Measurements from ENCODE around the gene SCGB2A2. TPM values are rescaled to one million over a fixed set of nuclear protein-coding genes. Genes with fewer than 3 reads are reported as not detected.
A peak's percentile ranks its signal among the peaks of the same experiment; 100 is the strongest.

The SCGB2A2 gene
- total RNA-seq = not detected
- long read RNA-seq = 0 reads

- ATAC-seq (ENCODE audit: poor library complexity) = no peak
- intact Hi-C loops (cut with DNase I) = no loop called here
- no peak for DNase-seq
Observed at GRCh38 chr11:62269654-62270278, at the start of gene SCGB2A2. Gene SCGB2A2, plus strand, starts transcription at chr11:62270158. Its CDS starts 59 bp downstream, at chr11:62270217.

- no peak for ATAC-seq (ENCODE audit: poor library complexity)
Observed at GRCh38 chr11:62221498-62221897, 48.5 kb upstream of the SCGB2A2 start.

DNA sequence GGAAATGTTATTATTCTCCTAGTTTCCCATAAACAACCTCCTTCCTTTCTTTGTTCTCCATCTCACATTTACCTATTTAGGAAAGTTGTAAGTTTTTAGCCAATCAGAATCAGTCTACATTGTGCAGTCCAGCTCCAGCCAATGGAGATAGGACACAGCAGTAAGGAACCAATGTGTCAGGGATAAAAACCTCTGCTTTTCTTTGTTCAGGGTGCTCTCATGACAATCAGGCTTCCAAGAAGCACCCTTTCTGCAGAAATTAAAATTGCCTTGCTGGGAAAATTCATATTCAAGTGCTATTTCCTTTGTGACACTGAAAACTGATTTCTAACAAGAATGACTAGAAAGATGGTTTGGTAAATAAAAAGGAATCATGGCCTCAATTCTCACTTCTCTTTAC, 46.9 kb upstream of the SCGB2A2 start:
- intact Hi-C loops (cut with DNase I) = no loop called here
- ATAC-seq (ENCODE audit: poor library complexity) (no peak), DNase-seq (no peak)

More at GRCh38 chr11:62221498-62221897, 48.5 kb upstream of the SCGB2A2 start:
- no peak for DNase-seq
- intact Hi-C loops (cut with DNase I) = no loop called here

- intact Hi-C loops (cut with DNase I) = no loop called here
Observed at GRCh38 chr11:62233730-62234129, 36.2 kb upstream of the SCGB2A2 start.

GRCh38 chr11:62236187-62236586, 33.8 kb upstream of the SCGB2A2 start:
- DNase-seq (no peak), ATAC-seq (ENCODE audit: poor library complexity) (no peak)
- intact Hi-C loops (cut with DNase I) = no loop called here

More at GRCh38 chr11:62233730-62234129, 36.2 kb upstream of the SCGB2A2 start:
- ATAC-seq (ENCODE audit: poor library complexity) (no peak), DNase-seq (no peak)

- no peak for DNase-seq
- ATAC-seq (ENCODE audit: poor library complexity) = no peak
- intact Hi-C loops (cut with DNase I) = no loop called here
Observed at GRCh38 chr11:62237499-62237898, 32.5 kb upstream of the SCGB2A2 start.

DNA sequence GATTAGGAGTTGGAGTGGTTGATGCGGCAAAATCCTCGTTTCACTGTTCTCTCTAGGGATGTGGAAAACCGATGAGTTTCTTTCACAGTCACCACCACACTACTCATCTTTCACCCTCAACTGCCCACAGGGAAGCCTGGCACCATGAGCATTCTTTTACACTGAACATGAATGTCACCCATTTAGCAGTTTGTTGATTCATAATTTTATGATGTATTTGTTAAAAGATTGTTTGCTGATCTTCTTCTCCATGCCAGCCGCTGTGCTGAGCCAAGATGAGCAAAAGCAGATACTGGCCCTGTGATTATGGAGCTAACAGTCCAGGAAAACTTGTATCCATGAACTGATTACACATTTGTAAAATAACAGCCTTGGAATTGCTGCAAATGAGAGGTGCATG, 31.8 kb upstream of the SCGB2A2 start:
- intact Hi-C loops (cut with DNase I) = no loop called here
- ATAC-seq (ENCODE audit: poor library complexity) = no peak
- DNase-seq = no peak

DNA sequence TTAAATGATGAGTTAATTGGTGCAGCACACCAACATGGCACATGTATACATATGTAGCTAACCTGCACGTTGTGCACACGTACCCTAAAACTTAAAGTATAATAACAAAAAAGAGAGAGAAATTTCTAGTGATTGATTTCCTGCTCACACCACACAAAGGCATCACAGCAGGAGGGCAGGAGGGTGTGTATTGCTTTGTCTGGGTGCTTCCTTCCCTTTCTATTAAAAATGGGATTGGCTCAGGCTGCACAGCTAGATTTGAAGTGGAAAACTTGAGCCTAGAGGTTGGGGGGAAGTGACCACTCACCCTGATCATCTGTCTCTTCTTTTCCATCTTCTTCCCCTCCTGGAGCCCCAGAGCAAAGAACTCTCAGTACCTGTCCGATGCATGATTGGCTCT, 28.9 kb upstream of the SCGB2A2 start:
- intact Hi-C loops (cut with DNase I) = no loop called here
- ATAC-seq (ENCODE audit: poor library complexity) = no peak
- DNase-seq = no peak

- ATAC-seq (ENCODE audit: poor library complexity) = peak; percentile 99
Observed at GRCh38 chr11:62242021-62242420, 27.9 kb upstream of the SCGB2A2 start, which contains the start of gene SCGB1D2. Gene SCGB1D2, plus strand, starts transcription at chr11:62242239. Its CDS starts 69 bp downstream, at chr11:62242308.

GRCh38 chr11:62245271-62245753, 24.6 kb upstream of the SCGB2A2 start:
- no peak for DNase-seq
- ATAC-seq (ENCODE audit: poor library complexity) = no peak
- intact Hi-C loops (cut with DNase I) = no loop called here

More at GRCh38 chr11:62242021-62242420, 27.9 kb upstream of the SCGB2A2 start, which contains the start of gene SCGB1D2:
- intact Hi-C loops (cut with DNase I) = no loop called here
- DNase-seq = peak; percentile 78

- ATAC-seq (ENCODE audit: poor library complexity) = no peak
- intact Hi-C loops (cut with DNase I) = no loop called here
- DNase-seq = no peak
Observed at GRCh38 chr11:62251698-62252097, 18.3 kb upstream of the SCGB2A2 start.

GRCh38 chr11:62253999-62254542, 15.9 kb upstream of the SCGB2A2 start:
- no peak for DNase-seq
- intact Hi-C loops (cut with DNase I) = no loop called here
- ATAC-seq (ENCODE audit: poor library complexity) = no peak

DNA sequence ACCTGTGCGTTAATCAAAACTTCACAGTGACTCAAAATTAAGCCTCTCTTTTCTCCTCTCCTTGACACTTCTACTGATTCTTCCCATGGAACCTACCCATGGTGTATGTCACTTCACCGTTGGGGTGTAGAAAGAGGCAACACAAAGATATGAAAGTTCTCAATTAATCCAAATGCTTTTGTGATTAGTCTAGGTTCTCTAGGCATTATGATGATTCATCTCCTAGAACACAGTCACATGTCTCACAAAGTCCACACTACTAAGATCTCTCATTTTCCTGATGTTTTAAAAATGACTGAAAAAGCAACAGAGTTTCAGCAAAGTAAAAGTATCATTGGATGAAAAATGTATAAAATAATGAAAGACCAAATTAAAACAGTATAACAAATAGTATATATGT, 13.7 kb upstream of the SCGB2A2 start:
- DNase-seq (no peak), ATAC-seq (ENCODE audit: poor library complexity) (no peak)
- intact Hi-C loops (cut with DNase I) = no loop called here

- no peak for DNase-seq
- intact Hi-C loops (cut with DNase I) = no loop called here
- ATAC-seq (ENCODE audit: poor library complexity) = no peak
Observed at GRCh38 chr11:62260261-62260953, 9.6 kb upstream of the SCGB2A2 start.

- ATAC-seq (ENCODE audit: poor library complexity) = no peak
Observed at GRCh38 chr11:62264004-62264403, 6.0 kb upstream of the SCGB2A2 start.

DNA sequence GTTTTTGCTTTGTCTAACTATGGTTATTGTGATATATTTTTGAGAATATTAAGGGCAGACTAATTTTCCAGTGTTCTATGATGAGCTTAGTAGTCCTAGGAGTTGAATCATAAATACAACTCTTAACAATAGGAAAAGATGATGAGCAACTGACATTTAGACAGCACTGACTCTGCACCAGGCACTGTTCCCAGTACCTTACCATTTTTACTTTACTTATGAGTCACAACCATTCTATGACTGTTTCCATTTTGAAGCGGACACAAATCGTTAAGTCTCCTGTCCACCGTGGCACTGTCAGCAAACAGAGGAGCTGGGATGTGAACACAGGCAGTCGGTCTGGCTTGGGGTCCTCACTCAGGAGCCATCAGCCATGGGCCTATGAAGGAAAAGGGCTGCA, 3.4 kb upstream of the SCGB2A2 start:
- DNase-seq (no peak), ATAC-seq (ENCODE audit: poor library complexity) (no peak)
- intact Hi-C loops (cut with DNase I) = no loop called here

More at GRCh38 chr11:62264004-62264403, 6.0 kb upstream of the SCGB2A2 start:
- intact Hi-C loops (cut with DNase I) = no loop called here
- no peak for DNase-seq

GRCh38 chr11:62267050-62267449, 2.9 kb upstream of the SCGB2A2 start:
- no peak for ATAC-seq (ENCODE audit: poor library complexity)
- intact Hi-C loops (cut with DNase I) = no loop called here
- no peak for DNase-seq

DNA sequence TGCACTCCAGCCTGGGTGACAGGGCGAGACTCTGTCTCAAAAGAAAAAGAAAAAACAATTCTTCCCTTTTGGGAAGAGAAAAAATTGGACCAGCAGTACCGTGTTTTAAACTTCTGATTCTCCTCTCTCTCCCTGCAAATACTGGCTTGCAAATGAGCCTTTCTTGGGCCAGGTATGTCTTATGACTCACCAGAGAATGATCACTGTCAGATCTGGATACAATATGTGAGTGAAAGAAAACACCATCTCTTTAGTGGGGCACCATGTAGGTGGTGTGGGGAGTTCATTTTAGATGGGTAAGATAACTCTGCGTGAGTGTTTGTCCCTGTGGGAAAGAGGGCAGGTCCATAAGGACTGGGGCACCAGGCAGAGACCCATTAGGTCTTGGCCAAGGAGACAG, 2.4 kb upstream of the SCGB2A2 start:
- intact Hi-C loops (cut with DNase I) = no loop called here
- DNase-seq (no peak), ATAC-seq (ENCODE audit: poor library complexity) (no peak)

- intact Hi-C loops (cut with DNase I) = no loop called here
- ATAC-seq (ENCODE audit: poor library complexity) = no peak
- no peak for DNase-seq
Observed at GRCh38 chr11:62273284-62273683, 3.3 kb downstream of the SCGB2A2 start.

DNA sequence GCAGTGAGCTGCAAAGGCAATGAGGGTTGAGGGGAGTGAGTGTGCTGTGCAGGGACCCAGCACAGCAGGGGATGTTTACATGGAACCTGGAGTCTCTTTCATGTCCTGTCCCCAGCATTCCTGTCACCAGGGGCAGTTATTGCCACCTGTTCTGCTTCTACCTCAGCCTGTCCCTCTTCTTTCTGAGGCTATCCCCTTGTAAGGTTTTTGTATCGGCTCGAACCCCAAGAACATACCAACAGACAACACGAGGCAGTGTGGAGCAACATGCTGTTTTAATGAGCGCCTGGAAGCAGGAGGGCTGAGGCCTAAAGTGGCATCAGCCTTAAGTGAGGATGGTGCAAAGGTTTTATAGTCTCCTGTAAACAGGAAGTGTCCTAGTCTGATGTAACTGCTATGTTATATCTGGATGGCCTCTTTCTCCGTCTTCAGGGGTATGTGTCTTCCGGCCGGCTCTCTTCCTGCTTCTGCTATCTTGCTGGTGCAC, 3.9 kb downstream of the SCGB2A2 start:
- no peak for ATAC-seq (ENCODE audit: poor library complexity)
- intact Hi-C loops (cut with DNase I) = no loop called here
- no peak for DNase-seq
